ENCODE results near the gene DENND1A.

The DENND1A gene

DNA sequence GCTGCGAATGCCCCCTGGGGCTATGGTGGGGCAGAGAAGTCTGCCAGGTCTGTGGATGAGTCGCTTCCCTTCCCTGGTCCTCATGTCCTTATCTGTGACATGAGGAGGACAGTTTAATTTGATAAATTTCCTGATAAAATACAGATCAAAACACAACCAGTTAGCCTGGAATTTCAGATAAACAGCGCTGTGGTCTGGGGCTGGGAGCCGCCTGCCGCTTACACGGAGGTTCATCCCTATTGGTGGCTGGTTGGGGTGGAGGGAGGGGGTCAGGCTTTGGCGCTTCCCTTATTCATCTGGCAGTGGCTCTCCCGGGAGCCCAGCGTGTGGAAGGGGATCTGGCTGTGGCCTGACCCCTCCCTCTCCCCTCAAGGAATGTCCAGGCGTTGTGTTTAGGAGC, 556.0 kb downstream of the DENND1A start:
- H2BK5ac ChIP-seq (ENCODE audit: low read length) = peak overlapping the region; percentile 97
- H2AFZ ChIP-seq (ENCODE audit: low read length) = no peak overlapping the region
- H3K4me1 ChIP-seq (ENCODE audit: control insufficient read depth in 2 of 2, insufficient read depth in 1 of 2, low read depth in 1 of 2, low read length in 2 of 2) = peaks cover 22 to 41% of the 10 kb centered on the region in 2 donors
- H4K91ac ChIP-seq (ENCODE audit: low read depth, low read length, poor library complexity) = peak overlapping the region; percentile 96
- no peak overlapping the region for H3K9ac ChIP-seq (ENCODE audit: low read depth, low read length, poor library complexity)
- WGBS, 2 donors (ENCODE audit: extremely low coverage in 2 of 2, insufficient read length in 2 of 2, insufficient replicate concordance in 1 of 2) = no CpG with 5 or more reads among the region's 10 CpGs
- H3K18ac ChIP-seq (ENCODE audit: low read length) = peak overlapping the region; percentile 97
- peak overlapping the region; percentile 93 for H3K27ac ChIP-seq (replicated peaks; ENCODE audit: low read length)
- peaks cover 56 to 93% of the 10 kb centered on the region in 2 donors for H3K36me3 ChIP-seq (replicated peaks in 1 of 2; ENCODE audit: control insufficient read depth in 2 of 2, insufficient read depth in 2 of 2, low read length in 2 of 2)
- no peak overlapping the region for H3K4me3 ChIP-seq (ENCODE audit: low read length in 2 of 2)
- no peak overlapping the region for H3K4ac ChIP-seq (ENCODE audit: low read length)
- no peaks in the 10 kb centered on the region for H3K27me3 ChIP-seq (ENCODE audit: control insufficient read depth in 3 of 3, insufficient read depth in 3 of 3, low read depth in 1 of 3, low read length in 3 of 3)
- H2AK5ac ChIP-seq (ENCODE audit: low read depth, low read length) = peak overlapping the region; percentile 97
- H3K14ac ChIP-seq (ENCODE audit: low read length) = peak overlapping the region; percentile 97
- DNase-seq (ENCODE audit: low spot score) = peak; percentile 82
- peak overlapping the region; percentile 65 for H2BK15ac ChIP-seq (ENCODE audit: low read length)
- H3K79me1 ChIP-seq (ENCODE audit: low read depth, low read length) = peaks cover 29% of the 10 kb centered on the region
- no peak overlapping the region for H3K4me2 ChIP-seq (ENCODE audit: insufficient read depth, low read length, poor library complexity, severe bottlenecking)
- H4K8ac ChIP-seq (ENCODE audit: low read depth, low read length) = peak overlapping the region; percentile 94
- H2BK12ac ChIP-seq (ENCODE audit: low read length) = no peak overlapping the region
- no peak overlapping the region for H2BK120ac ChIP-seq (ENCODE audit: low read depth, low read length)
- peaks cover 0 to 2% of the 10 kb centered on the region in 2 donors for H3K9me3 ChIP-seq (replicated peaks in 1 of 2; ENCODE audit: control insufficient read depth in 2 of 2, insufficient read depth in 1 of 2, low read depth in 1 of 2, low read length in 2 of 2)
- peak overlapping the region; percentile 60 for H3K23ac ChIP-seq (ENCODE audit: low read depth, low read length, poor library complexity)

DNA sequence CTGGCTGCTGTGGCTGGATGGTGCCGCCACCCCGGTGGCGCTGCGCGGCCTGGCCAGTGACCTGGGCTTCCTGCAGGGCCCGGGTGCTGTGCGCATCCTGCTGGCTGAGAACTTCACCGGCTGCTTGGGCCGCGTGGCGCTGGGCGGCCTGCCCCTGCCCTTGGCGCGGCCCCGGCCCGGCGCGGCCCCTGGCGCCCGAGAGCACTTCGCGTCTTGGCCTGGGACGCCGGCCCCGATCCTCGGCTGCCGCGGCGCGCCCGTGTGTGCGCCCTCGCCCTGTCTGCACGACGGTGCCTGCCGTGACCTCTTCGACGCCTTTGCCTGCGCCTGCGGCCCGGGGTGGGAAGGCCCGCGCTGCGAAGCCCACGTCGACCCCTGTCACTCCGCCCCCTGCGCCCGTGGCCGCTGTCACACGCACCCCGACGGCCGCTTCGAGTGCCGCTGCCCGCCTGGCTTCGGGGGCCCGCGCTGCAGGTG, 556.4 kb downstream of the DENND1A start:
- Histone ChIP-seq H3K23ac (ENCODE audit: low read depth, low read length, poor library complexity) (peak overlapping the region; percentile 60), H3K36me3 (replicated peaks in 1 of 2; ENCODE audit: control insufficient read depth in 2 of 2, insufficient read depth in 2 of 2, low read length in 2 of 2) (peaks cover 56 to 95% of the 10 kb centered on the region in 2 donors), H3K4ac (ENCODE audit: low read length) (peak overlapping the region; percentile 57), H3K27ac (replicated peaks; ENCODE audit: low read length) (peak overlapping the region; percentile 75), H3K4me2 (ENCODE audit: insufficient read depth, low read length, poor library complexity, severe bottlenecking) (no peak overlapping the region), H3K18ac (ENCODE audit: low read length) (peak overlapping the region; percentile 97), H3K4me1 (ENCODE audit: control insufficient read depth in 2 of 2, insufficient read depth in 1 of 2, low read depth in 1 of 2, low read length in 2 of 2) (peaks cover 22 to 41% of the 10 kb centered on the region in 2 donors), H4K8ac (ENCODE audit: low read depth, low read length) (peak overlapping the region; percentile 94), H3K14ac (ENCODE audit: low read length) (peak overlapping the region; percentile 97), H2BK120ac (ENCODE audit: low read depth, low read length) (no peak overlapping the region), H3K9me3 (replicated peaks in 1 of 2; ENCODE audit: control insufficient read depth in 2 of 2, insufficient read depth in 1 of 2, low read depth in 1 of 2, low read length in 2 of 2) (peaks cover 0 to 2% of the 10 kb centered on the region in 2 donors), H3K79me1 (ENCODE audit: low read depth, low read length) (peaks cover 33% of the 10 kb centered on the region), H2AFZ (ENCODE audit: low read length) (no peak overlapping the region), H2BK12ac (ENCODE audit: low read length) (peak overlapping the region; percentile 87), H3K27me3 (ENCODE audit: control insufficient read depth in 3 of 3, insufficient read depth in 3 of 3, low read depth in 1 of 3, low read length in 3 of 3) (no peaks in the 10 kb centered on the region), H2BK15ac (ENCODE audit: low read length) (peak overlapping the region; percentile 65), H2BK5ac (ENCODE audit: low read length) (peak overlapping the region; percentile 91), H4K91ac (ENCODE audit: low read depth, low read length, poor library complexity) (peak overlapping the region; percentile 96), H3K4me3 (ENCODE audit: low read length in 2 of 2) (no peak overlapping the region), H2AK5ac (ENCODE audit: low read depth, low read length) (peak overlapping the region; percentile 97), H3K9ac (ENCODE audit: low read depth, low read length, poor library complexity) (peak overlapping the region; percentile 14)
- WGBS, 2 donors (ENCODE audit: extremely low coverage in 2 of 2, insufficient read length in 2 of 2, insufficient replicate concordance in 1 of 2) = no CpG with 5 or more reads among the region's 60 CpGs
- no peak for DNase-seq (ENCODE audit: low spot score)

DNA sequence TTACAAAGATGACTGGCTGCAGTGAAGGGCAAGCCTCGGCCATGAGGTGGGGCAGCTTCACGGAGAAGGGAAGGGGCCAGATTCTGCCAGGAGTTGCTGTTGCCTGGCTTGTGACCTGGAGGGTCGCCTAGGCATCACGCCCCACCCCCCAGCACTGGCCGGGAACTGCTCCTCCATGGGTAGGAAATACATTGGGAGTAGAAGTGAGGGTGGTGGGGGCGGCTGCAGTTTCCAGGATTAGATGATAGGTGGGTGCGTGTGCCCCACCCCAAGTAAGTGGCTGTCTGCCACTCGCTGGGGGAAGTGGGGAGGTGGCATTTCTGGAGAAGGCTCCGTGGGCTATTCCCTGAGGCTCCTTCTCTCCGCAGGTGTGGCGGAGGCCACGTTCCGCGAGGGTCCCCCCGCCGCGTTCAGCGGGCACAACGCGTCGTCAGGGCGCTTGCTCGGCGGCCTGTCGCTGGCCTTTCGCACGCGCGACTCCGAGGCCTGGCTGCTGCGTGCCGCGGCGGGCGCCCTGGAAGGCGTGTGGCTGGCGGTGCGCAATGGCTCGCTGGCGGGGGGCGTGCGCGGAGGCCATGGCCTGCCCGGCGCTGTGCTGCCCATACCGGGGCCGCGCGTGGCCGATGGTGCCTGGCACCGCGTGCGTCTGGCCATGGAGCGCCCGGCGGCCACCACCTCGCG, 557.0 kb downstream of the DENND1A start:
- Histone ChIP-seq H3K27me3 (ENCODE audit: control insufficient read depth in 3 of 3, insufficient read depth in 3 of 3, low read depth in 1 of 3, low read length in 3 of 3) (no peaks in the 10 kb centered on the region), H3K9ac (ENCODE audit: low read depth, low read length, poor library complexity) (peak overlapping the region; percentile 85), H3K4me1 (ENCODE audit: control insufficient read depth in 2 of 2, insufficient read depth in 1 of 2, low read depth in 1 of 2, low read length in 2 of 2) (peaks cover 22 to 36% of the 10 kb centered on the region in 2 donors), H4K8ac (ENCODE audit: low read depth, low read length) (no peak overlapping the region), H3K14ac (ENCODE audit: low read length) (no peak overlapping the region), H3K79me1 (ENCODE audit: low read depth, low read length) (peaks cover 35% of the 10 kb centered on the region), H3K4me3 (ENCODE audit: low read length in 2 of 2) (no peak overlapping the region), H3K27ac (replicated peaks; ENCODE audit: low read length) (peak overlapping the region; percentile 75), H2BK12ac (ENCODE audit: low read length) (peak overlapping the region; percentile 87), H2BK15ac (ENCODE audit: low read length) (peak overlapping the region; percentile 65), H3K4me2 (ENCODE audit: insufficient read depth, low read length, poor library complexity, severe bottlenecking) (no peak overlapping the region), H4K91ac (ENCODE audit: low read depth, low read length, poor library complexity) (peak overlapping the region; percentile 58), H3K4ac (ENCODE audit: low read length) (no peak overlapping the region), H2BK5ac (ENCODE audit: low read length) (peak overlapping the region; percentile 97), H2AK5ac (ENCODE audit: low read depth, low read length) (peak overlapping the region; percentile 97), H2AFZ (ENCODE audit: low read length) (no peak overlapping the region), H3K18ac (ENCODE audit: low read length) (peak overlapping the region; percentile 97), H3K23ac (ENCODE audit: low read depth, low read length, poor library complexity) (peak overlapping the region; percentile 60), H3K36me3 (replicated peaks in 1 of 2; ENCODE audit: control insufficient read depth in 2 of 2, insufficient read depth in 2 of 2, low read length in 2 of 2) (peaks cover 56 to 95% of the 10 kb centered on the region in 2 donors), H3K9me3 (replicated peaks in 1 of 2; ENCODE audit: control insufficient read depth in 2 of 2, insufficient read depth in 1 of 2, low read depth in 1 of 2, low read length in 2 of 2) (peaks cover 0 to 2% of the 10 kb centered on the region in 2 donors), H2BK120ac (ENCODE audit: low read depth, low read length) (no peak overlapping the region)
- no peak for DNase-seq (ENCODE audit: low spot score)
- no CpG with 5 or more reads among the region's 58 CpGs for WGBS, 2 donors (ENCODE audit: extremely low coverage in 2 of 2, insufficient read length in 2 of 2, insufficient replicate concordance in 1 of 2)

DNA sequence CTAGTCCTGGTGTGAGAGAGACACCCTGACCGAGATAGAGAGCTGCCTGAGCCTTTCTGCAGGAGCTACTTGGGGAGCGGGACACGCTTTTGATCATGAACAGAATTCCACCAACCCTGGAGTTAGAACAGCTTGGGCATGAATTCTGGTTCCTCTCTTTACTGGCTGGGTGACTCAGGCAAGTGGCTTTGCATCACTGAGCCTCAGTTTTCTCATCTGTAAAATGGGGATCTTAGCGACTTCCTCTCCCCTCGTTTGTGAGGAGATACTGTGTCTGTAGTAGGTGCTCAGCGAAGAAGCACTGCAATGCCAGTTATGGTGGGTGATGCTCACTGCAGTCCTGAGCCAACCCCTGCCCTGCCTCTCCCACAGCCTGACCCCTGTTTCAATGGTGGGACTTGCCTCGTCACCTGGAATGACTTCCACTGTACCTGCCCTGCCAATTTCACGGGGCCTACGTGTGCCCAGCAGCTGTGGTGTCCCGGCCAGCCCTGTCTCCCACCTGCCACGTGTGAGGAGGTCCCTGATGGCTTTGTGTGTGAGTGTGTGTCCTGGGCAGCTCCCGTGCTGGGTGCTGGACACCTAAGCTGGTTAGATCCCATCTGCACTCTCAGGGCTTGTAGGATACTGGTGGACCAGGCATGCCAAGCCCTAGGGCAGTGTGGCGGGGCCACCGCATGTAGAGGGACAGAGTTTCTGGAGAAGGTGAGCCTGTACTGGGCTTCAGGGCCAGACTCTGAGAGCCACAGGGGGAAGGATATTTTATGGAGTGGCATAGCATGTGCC, 557.9 kb downstream of the DENND1A start:
- Histone ChIP-seq H4K8ac (ENCODE audit: low read depth, low read length) (no peak overlapping the region), H3K4me1 (ENCODE audit: control insufficient read depth in 2 of 2, insufficient read depth in 1 of 2, low read depth in 1 of 2, low read length in 2 of 2) (peaks cover 22 to 34% of the 10 kb centered on the region in 2 donors), H3K4ac (ENCODE audit: low read length) (no peak overlapping the region), H3K18ac (ENCODE audit: low read length) (peak overlapping the region; percentile 57), H2AFZ (ENCODE audit: low read length) (no peak overlapping the region), H2BK12ac (ENCODE audit: low read length) (no peak overlapping the region), H2AK5ac (ENCODE audit: low read depth, low read length) (peak overlapping the region; percentile 97), H2BK5ac (ENCODE audit: low read length) (peak overlapping the region; percentile 97), H3K36me3 (replicated peaks in 1 of 2; ENCODE audit: control insufficient read depth in 2 of 2, insufficient read depth in 2 of 2, low read length in 2 of 2) (peaks cover 58 to 95% of the 10 kb centered on the region in 2 donors), H2BK120ac (ENCODE audit: low read depth, low read length) (no peak overlapping the region), H2BK15ac (ENCODE audit: low read length) (no peak overlapping the region), H3K14ac (ENCODE audit: low read length) (no peak overlapping the region), H3K4me3 (ENCODE audit: low read length in 2 of 2) (no peak overlapping the region), H3K9me3 (replicated peaks in 1 of 2; ENCODE audit: control insufficient read depth in 2 of 2, insufficient read depth in 1 of 2, low read depth in 1 of 2, low read length in 2 of 2) (peaks cover 0 to 2% of the 10 kb centered on the region in 2 donors), H3K27ac (replicated peaks; ENCODE audit: low read length) (no peak overlapping the region), H4K91ac (ENCODE audit: low read depth, low read length, poor library complexity) (no peak overlapping the region), H3K4me2 (ENCODE audit: insufficient read depth, low read length, poor library complexity, severe bottlenecking) (no peak overlapping the region), H3K27me3 (ENCODE audit: control insufficient read depth in 3 of 3, insufficient read depth in 3 of 3, low read depth in 1 of 3, low read length in 3 of 3) (no peaks in the 10 kb centered on the region), H3K9ac (ENCODE audit: low read depth, low read length, poor library complexity) (no peak overlapping the region), H3K23ac (ENCODE audit: low read depth, low read length, poor library complexity) (peak overlapping the region; percentile 21), H3K79me1 (ENCODE audit: low read depth, low read length) (peaks cover 41% of the 10 kb centered on the region)
- no peak for DNase-seq (ENCODE audit: low spot score)
- no CpG with 5 or more reads among the region's 14 CpGs for WGBS, 2 donors (ENCODE audit: extremely low coverage in 2 of 2, insufficient read length in 2 of 2, insufficient replicate concordance in 1 of 2)

All from neuronal stem cell (in vitro differentiated cells).